Stimulated activated CD4-positive, alpha-beta T cell treated with anti-CD3 and anti-CD28 coated beads, TNF-alpha, amount 100 ng/mL, for 1 hour (primary cell): Measurements from ENCODE around the gene DENR.
"Not testable (repeated sequence)": the region's sequence is repeated elsewhere in the genome, so short reads cannot be mapped to it uniquely, and the experiment has no call there.

Source experiments
- DNase-seq, 3 donors: peaks; one replicate each; pipeline ENCODE4 v3.0.0-alpha.2; 2020; ENCODE audit warnings: low read depth in 3 of 3, low spot score in 1 of 3

The DENR gene, protein sequence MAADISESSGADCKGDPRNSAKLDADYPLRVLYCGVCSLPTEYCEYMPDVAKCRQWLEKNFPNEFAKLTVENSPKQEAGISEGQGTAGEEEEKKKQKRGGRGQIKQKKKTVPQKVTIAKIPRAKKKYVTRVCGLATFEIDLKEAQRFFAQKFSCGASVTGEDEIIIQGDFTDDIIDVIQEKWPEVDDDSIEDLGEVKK

GRCh38 chr12:122752464-122753318, at the start of gene DENR:
TSS of gene DENR (plus strand) at chr12:122752824. CDS start at chr12:122753702, 878 bp downstream.
- DNase-seq, result peak; percentile 98 to 99 (median 99)

- not testable (repeated sequence) for DNase-seq
Measured at GRCh38 chr12:122702890-122703611, 49.6 kb upstream of the DENR start, which contains the start of gene HCAR2. TSS of gene HCAR2 (minus strand) at chr12:122703357. CDS start at chr12:122703283, 74 bp downstream.

DNA sequence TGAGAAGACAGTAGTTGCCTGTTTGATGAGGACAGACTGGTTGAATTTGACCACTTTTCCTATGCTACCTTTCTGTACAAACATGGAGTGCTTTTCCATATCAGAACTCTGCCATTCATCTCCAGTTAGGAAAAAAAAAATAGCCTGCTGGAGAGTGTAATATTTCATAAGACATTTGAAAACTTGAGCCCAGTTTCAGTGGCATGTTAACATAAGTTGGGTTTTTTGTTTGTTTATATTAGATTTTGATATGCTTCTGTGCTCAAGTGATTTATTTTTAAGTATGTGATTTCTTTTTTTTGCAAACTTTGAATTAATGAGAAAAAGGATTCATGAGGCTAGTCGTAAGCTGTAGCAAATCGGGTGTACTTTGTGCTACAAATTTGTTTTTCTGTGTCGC, 48.8 kb upstream of the DENR start:
- DNase-seq, result not testable (repeated sequence)

GRCh38 chr12:122709287-122709686, 43.3 kb upstream of the DENR start:
- DNase-seq, result not testable (repeated sequence)

GRCh38 chr12:122710341-122710740, 42.3 kb upstream of the DENR start:
- not testable (repeated sequence) for DNase-seq

- not testable (repeated sequence) for DNase-seq
Measured at GRCh38 chr12:122711266-122711665, 41.4 kb upstream of the DENR start.

- not testable (repeated sequence) for DNase-seq
Measured at GRCh38 chr12:122713491-122714188, 39.0 kb upstream of the DENR start.

- DNase-seq, result not testable (repeated sequence)
Measured at GRCh38 chr12:122715211-122715610, 37.4 kb upstream of the DENR start.

GRCh38 chr12:122716658-122717057, 36.0 kb upstream of the DENR start, which contains the start of gene HCAR3:
TSS of gene HCAR3 (minus strand) at chr12:122716811. CDS start at chr12:122716737, 74 bp downstream.
- not testable (repeated sequence) for DNase-seq

DNA sequence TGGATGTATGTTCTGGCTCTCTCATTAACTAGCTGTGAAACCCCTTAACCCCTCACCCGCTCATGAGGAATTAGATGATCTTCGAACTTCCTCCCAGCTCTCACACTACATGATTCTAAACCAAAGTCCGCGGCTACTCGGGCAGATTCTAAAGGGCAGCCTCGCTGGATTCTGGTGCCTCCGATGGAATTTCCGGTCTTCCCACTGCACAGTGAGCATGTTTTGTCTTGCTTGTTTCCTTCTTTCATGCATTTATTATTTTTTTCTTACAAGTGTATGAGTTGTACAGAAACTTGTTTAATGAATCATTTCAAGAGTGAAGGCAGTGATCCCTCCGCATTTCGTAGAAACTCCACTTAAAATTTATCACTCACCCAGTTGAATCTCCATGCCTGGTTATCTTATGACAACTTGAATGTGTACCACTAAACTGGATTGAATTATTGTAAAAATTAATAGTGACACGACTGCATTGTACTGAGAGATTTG, 31.5 kb upstream of the DENR start:
- DNase-seq, result no peak

DNA sequence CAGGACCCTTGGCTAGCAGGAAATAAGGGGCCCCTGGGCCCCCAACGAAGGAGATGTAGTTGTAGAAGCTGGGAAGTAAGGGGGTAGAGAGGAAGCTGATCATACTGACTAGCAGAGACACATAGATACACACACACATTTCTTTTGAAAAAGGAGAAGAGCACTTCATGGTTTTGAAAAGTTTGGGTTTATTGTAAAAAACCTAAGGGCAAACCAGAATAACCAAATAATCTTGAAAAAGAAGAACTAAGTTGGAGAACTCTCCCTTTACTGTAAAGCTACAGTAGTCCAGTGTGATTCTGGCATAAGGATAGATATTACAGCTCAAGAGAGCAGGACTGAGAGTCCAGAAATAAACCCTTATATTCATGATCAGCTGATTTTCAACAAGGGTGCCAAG, 30.2 kb upstream of the DENR start:
- no peak for DNase-seq

DNA sequence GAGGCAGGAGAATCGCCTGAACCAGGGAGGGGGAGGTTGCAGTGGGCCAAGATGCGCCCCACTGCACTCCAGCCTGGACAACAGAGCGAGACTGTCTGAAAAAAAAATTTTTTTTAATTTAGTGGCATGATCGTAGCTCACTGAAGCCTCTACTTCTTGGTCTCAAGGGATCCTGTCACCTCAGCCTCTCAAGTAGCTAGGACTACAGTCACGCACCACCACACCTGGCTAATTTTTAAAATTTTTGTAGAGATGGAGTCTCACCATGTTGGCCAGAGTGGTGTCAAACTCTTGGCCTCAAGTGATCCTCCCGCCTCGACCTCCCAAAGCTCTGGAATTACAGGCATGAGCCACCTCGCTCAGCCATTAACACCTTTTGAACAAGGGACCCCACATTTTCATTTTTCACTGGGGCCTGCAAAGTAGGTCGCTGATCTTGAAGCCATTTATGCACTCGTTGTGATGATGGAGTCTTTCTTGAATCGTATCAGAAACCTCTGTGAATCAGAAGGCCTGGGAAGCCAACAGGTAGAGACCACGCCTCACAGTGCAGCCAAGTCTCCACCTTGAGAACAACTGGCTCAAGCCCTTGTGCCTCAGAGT, 27.9 kb upstream of the DENR start:
- DNase-seq, result no peak

GRCh38 chr12:122725452-122726079, 27.1 kb upstream of the DENR start:
- no peak for DNase-seq

DNA sequence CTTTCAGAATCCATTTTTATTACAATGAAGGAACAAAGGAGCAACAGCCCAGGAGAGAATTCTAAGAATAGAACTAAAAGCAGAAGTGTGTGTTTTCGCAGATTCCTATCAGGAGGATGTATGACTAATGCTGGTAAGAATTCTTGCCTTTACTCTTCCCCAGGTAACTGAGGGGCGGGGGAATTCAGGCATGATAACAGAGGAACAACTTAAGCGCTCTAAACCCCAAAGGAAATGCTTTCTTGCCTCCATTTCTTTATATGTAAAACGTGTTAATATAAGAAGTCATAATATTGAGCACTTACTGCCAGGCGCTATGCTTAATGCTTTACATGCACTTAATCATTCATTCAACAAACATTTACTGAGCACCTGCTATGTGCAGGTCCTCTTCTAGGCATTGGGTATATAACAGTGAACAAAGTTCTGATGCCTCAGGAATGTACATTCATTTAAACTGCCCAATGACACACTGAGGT, 26.5 kb upstream of the DENR start:
- DNase-seq, result no peak

GRCh38 chr12:122729583-122730214, 22.9 kb upstream of the DENR start:
- no peak for DNase-seq

DNA sequence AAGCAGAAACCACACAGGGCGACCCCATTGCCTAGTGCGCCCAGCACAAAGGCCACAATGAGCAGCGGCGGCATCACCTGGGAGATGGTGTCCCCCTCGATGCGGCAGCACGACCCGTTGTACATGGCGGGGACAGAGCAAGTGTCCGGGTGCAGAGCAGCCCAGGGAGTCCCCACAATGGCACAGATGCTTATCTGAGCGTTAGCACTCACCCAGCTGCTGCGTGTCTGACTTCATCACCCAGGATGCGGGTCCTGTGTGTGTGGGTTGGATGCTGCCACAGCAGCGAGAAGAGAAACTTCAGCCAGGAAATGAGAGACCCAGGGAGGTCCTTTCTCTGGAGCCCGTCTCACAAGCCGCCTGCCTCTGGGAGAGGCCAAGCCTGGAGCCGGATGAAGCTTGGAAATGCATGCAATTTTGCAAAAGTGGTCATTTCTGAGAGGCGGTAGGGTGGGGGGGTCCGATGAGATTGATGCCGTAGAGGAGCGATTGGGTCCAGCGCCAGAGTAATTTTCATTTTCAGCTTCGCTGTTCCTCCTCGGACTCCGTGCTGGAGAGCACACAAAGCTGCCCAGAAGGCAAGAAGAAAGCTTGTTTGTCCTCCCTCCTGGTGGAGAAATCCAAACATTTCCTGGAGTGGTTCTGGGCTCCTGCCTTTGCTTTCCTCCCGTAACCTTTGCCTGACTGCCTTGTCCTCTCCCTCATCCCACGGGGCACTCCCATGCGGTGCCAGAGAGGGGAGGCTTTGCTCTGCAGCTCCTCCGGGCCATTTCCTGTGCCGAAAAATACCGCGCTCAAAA, 22.2 kb upstream of the DENR start, which contains the start of gene HCAR1:
TSS of gene HCAR1 (minus strand) at position 630 of the 800 bp plus-strand sequence. CDS start at position 125, 505 bp downstream.
- no peak for DNase-seq

DNA sequence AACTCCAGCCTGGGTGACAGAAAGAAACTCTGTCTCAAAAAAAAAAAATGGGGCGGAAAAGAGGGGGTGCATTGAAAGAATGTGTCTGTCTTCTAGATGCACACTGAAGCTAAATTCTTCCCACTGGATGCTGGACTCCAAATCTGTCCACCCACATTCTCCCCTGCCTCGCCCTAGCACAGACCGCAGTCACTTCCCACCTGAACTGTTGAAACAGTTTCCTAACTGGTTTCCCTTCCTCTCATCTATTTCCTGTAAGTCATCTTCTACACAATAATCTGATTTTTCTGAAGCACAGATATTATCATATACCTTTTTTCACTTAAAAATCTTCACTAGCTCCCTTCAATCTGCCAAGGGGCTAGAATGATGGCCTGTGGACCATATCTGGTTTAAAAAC, 20.5 kb upstream of the DENR start:
- DNase-seq, result no peak

DNA sequence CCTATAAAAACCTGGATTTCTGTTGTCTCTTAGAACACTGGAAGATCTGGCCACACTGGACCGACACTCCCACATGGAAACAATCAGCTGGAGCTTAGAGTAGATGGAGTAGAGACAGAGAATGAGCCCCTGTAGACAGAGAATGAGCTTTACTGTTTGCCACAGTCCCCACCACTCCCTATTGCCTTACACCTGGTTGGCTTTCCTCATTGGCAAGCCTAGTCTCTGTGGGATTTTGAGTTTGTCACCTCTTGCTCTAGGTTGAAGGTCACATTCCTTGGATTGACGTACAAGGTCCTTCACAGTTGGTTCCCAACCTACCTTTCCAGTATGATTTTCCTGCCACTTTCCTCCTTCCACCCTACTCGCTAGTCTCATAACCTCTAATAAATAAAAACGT, 20.0 kb upstream of the DENR start:
- DNase-seq, result no peak
